SK-N-MC (cell line): ENCODE results near the gene AKAP6.

Source experiments
- EZH2 ChIP-seq: fragments of 200-600 bp; sonication (generic); IDR thresholded peaks from one replicate; pipeline ENCODE4 v1.6.1; 2017; ENCODE audit warnings: antibody characterized with exemption
- FOXP2 ChIP-seq: optimal IDR thresholded peaks from 2 replicates; pipeline ENCODE3; 2011; ENCODE audit warnings: mild to moderate bottlenecking, moderate library complexity; ENCODE audit not compliant: insufficient read depth; ENCODE audit errors: extremely low read length, control extremely low read depth
- POLR2AphosphoS5 ChIP-seq: IDR thresholded peaks from 2 replicates; pipeline ENCODE4 v1.6.1; 2012; ENCODE audit warnings: mild to moderate bottlenecking, low read depth, low read length, borderline replicate concordance

DNA sequence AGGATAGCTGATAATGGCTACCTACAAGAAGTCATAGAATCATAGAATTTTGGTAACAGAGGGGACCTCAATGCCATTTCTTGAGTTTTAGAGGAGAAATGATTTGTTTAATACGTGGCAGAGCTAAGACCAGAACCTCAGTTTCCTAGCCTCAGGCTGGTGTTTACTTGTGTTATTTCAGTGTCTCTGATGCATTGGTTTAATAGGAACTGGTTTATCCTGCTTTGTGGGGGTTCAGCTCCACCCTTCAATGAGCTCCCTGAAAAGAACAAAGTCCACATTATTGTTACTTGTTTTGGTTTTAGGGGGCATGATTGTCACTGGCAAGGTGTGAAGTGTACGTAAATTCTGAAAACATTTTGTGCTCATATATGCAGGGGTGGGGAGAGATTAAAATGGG lies 55.4 kb downstream of the AKAP6 start:
- TF ChIP-seq EZH2 (no peak), POLR2AphosphoS5 (no peak), FOXP2 (no peak)
